BE2C (cell line): ENCODE results near the gene FKBP15.
"Not testable (repeated sequence)": the region's sequence is repeated elsewhere in the genome, so short reads cannot be mapped to it uniquely, and the experiment has no call there.

ENCODE experiments used
- DNase-seq: peaks from one replicate; pipeline ENCODE4 v3.0.0-alpha.2; 2020
- H3K27me3 ChIP-seq: fragments of 250-450 bp; sonication (Bioruptor Pico); 2 replicates; pipeline ENCODE4 v1.5.1; 2020; ENCODE audit warnings: mild to moderate bottlenecking
- H3K36me3 ChIP-seq: fragments of 250-450 bp; sonication (Bioruptor Pico); 2 replicates; pipeline ENCODE4 v1.5.1; 2020; ENCODE audit warnings: mild to moderate bottlenecking
- H3K4me1 ChIP-seq: fragments of 250-450 bp; sonication (Bioruptor Pico); 2 replicates; pipeline ENCODE4 v1.5.1; 2020
- H3K4me3 ChIP-seq: 2 replicates; pipeline ENCODE4 v1.5.1; 2011; ENCODE audit warnings: low read depth, low read length
- H3K9me3 ChIP-seq: fragments of 250-450 bp; sonication (Bioruptor Pico); 2 replicates; pipeline ENCODE4 v1.5.1; 2020
- TF ChIP-seq, protein P1 (sequence below): IDR thresholded peaks from 2 replicates; pipeline ENCODE4 v1.5.1; 2012; ENCODE audit warnings: mild to moderate bottlenecking, low read depth, low read length

Gene FKBP15

DNA sequence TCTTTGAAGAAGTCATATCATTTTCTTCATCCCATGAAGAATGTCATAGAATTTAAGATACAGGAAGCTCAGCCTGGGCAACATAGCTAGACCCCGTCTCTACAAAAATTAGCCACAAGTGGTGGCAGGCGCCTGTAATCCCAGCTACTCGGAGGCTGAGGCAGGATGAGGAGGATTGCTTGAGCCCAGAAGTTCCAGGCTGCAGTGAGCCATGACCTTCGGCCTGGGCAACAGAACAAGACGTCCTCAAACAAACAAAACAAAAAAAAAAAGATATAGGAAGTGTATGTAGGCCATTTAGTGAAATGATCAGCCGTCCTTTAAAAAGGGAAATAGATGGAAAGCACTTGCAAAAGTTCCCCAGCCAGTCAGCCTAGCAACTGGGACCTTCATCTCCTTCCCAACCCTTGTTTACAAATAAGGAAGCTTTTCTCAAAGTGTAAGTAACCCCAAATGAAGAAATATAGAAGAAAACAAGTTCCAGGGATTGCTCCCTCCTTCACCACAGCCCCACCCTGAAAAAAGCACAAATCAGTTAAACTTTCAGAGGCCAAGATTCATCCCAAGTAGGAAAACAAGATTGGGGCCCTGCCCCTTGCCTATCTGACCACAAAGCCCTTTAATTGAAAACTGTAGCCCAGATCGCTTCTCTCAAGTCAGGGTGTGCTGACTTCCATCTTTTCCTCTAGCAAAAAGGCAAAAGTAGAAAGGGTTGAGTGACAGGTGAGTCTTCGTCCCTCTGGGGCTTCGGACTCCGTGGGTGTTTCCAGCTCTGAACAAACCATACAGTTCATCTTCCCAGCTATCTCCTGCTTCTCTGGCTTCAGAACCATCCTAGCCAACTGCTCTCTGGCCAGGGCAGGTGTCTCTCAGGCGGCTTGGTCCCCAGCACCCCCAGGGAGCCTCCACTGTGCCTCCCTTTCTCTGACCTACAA is 69.1 kb downstream of the FKBP15 start:
- Histone ChIP-seq H3K4me3 (peak overlapping the region; percentile 84), H3K4me1 (peaks cover 11% of the 10 kb centered on the region), H3K9me3 (no peaks in the 10 kb centered on the region), H3K36me3 (no peaks in the 10 kb centered on the region), H3K27me3 (no peaks in the 10 kb centered on the region)
- DNase-seq = no peak
- TF ChIP-seq, protein P1, sequence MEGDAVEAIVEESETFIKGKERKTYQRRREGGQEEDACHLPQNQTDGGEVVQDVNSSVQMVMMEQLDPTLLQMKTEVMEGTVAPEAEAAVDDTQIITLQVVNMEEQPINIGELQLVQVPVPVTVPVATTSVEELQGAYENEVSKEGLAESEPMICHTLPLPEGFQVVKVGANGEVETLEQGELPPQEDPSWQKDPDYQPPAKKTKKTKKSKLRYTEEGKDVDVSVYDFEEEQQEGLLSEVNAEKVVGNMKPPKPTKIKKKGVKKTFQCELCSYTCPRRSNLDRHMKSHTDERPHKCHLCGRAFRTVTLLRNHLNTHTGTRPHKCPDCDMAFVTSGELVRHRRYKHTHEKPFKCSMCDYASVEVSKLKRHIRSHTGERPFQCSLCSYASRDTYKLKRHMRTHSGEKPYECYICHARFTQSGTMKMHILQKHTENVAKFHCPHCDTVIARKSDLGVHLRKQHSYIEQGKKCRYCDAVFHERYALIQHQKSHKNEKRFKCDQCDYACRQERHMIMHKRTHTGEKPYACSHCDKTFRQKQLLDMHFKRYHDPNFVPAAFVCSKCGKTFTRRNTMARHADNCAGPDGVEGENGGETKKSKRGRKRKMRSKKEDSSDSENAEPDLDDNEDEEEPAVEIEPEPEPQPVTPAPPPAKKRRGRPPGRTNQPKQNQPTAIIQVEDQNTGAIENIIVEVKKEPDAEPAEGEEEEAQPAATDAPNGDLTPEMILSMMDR = no peak

DNA sequence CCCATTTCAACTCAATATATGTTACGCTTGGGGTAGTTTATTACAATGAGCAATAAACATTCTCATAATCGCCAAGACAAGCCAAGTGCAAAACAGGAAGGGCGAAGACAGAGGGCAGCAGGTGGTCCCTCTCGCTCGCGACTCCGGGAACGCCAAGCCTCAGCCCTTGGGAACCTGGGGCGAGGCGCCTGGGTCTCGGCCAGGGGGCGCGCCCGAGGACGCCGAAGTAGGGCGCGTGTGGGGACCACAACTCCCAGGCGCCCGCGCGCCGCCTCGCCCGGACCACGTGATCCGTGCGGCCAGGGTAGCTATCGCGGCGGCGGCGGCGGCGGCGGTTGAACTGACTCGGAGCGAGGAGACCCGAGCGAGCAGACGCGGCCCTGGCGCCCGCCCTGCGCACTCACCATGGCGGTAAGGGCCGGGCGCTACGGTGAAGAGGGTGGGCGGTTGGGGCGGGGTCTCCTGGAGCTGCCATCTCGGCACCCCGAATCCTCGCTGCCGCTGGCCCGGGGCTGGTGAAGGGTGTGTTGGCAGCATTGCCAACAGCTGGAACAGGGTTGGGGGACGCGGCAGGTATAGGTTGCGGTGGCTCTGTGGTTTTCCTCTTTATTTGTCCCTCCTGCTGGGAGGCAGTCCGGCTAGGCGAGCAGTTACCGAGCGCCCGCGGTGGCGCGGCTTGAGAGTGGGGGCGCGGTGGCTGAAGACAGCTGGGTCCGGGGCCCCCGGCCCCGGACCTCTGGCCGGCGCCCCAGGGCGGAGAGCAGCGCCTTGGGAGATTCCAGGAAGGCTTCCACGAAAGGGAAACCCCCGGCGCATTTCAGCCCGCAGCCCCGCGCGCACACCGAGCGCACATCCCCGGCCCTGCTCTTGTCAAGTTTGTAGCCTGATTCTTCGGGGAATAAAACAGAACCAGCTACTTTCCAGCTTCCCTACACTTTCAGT is 70.1 kb downstream of the FKBP15 start, which contains the start of gene SLC31A2:
Gene SLC31A2, plus strand, starts transcription at position 338 of the 942 bp plus-strand sequence. Its CDS starts 68 bp downstream, at position 406.
- H3K9me3 ChIP-seq = no peaks in the 10 kb centered on the region
- no peaks in the 10 kb centered on the region for H3K36me3 ChIP-seq
- TF ChIP-seq, protein P1 = peak; percentile 53
- H3K4me3 ChIP-seq = peak within 1 kb of the TSS; percentile 84
- DNase-seq = peak; percentile 97
- peaks cover 7% of the 10 kb centered on the region for H3K4me1 ChIP-seq
- no peaks in the 10 kb centered on the region for H3K27me3 ChIP-seq

DNA sequence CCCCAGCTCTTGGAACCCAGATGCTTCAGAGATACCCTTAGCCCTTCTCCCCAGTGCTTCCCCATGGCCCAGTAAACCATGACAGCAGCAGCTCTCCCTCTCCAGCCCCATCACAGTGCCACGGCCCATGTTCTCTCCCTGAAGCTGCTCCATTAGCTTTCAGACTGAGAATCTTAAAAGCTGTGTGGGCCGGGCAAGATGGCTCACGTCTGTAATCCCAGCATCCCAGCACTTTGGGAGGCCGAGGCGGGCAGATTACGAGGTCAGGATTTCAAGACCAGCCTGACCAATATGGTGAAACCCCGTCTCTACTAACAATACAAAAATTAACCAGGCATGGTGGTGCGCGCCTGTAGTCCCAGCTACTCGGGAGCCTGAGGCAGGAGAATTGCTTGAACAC is 71.5 kb downstream of the FKBP15 start:
- H3K36me3 ChIP-seq, DNase-seq, H3K9me3 ChIP-seq, H3K4me3 ChIP-seq, H3K27me3 ChIP-seq, H3K4me1 ChIP-seq: not testable (repeated sequence)

DNA sequence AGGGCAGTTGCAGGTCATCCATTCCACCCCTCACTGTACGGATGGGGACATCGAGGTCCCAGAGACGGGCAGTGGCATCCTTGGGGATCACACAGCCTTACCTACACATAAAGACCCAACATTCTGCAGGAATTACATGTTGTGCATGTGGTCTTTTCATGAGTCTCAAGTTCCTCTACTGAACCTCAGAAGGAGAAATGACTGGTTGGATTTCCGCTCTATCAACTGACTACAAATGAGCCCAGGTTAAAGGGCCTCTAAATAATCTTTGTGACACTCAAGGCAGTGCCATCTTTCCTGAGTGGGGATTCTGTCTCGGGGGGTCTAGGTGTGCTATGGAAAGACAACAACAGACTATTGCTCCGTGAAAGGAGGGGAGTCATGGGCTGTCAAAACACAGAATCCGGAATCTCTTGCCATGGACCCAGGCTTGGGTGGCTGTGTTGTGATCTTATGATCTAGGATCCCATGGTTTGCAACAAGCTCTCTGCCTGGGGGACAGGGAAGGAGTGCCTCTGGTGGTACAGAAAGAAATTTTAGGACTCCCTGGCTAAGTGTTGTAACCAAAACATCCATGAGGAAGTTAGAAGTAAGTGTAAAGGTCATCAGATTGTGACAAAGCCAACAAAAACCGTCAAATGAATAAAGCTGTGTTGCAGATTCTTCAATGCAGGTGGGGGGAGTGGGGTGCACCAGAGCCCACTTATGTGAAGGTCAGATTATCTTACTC is 72.1 kb downstream of the FKBP15 start:
- Histone ChIP-seq H3K9me3 (no peaks in the 10 kb centered on the region), H3K4me3 (no peak overlapping the region), H3K36me3 (no peaks in the 10 kb centered on the region), H3K4me1 (0 out of 2 replicates have a peak, but pooled peaks cover 2% of the 10 kb centered on the region), H3K27me3 (no peaks in the 10 kb centered on the region)
- no peak for DNase-seq
- TF ChIP-seq, protein P1 = no peak

DNA sequence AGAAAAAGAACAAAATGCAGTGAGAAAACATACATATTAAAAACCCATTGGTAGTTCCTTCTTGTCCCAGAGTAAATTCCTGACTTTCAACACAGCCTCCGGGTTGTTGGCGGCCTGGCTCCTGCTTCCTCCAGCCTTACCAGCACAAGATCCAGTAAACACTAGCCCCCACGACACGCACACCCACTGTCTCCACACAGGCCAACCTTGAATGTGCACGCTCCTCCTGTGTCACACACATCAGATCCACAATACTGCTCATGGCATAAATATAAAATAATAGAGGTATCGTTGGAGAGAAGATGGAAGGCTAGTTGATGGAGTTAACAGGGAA is 72.7 kb downstream of the FKBP15 start:
- Histone ChIP-seq H3K36me3 (no peaks in the 10 kb centered on the region), H3K9me3 (no peaks in the 10 kb centered on the region), H3K4me1 (0 out of 2 replicates have a peak, but pooled peaks cover 2% of the 10 kb centered on the region), H3K27me3 (no peaks in the 10 kb centered on the region), H3K4me3 (no peak overlapping the region)
- DNase-seq = no peak
- TF ChIP-seq, protein P1 = no peak
